ENCODE measurements around the gene FRMPD4. TPM values are rescaled to one million over a fixed set of nuclear protein-coding genes. Genes with fewer than 3 reads are reported as not detected.

The FRMPD4 gene
- total RNA-seq (under 1 TPM in 3 of 9 donors, not detected in 6; under 0.01 to 0.06 (median 0.04) TPM), polyA plus RNA-seq (under 1 TPM in 2 of 3 donors, not detected in 1; under 0.01 to 0.02 TPM)
- long read RNA-seq, donor 1, result 0 reads
- long read RNA-seq, donor 2, result 0 reads
- long read RNA-seq, donor 3, result 0 reads
- long read RNA-seq, donor 4, result 0 reads
- long read RNA-seq, donor 5, result 0 reads
- long read RNA-seq, donor 6, result 0 reads
- long read RNA-seq, donor 7, result 0 reads
- long read RNA-seq, donor 8, result 0 reads
- long read RNA-seq, donor 9, result 0 reads
- long read RNA-seq, donor 10, result 0 reads

- Histone ChIP-seq H3K4me3 (no peak within 1 kb of the TSS), H3K4me1 (replicated peaks in 1 of 2) (no peaks in the 10 kb centered on the region), H3K27me3 (peaks cover 19% of the 10 kb centered on the region), H3K9me3 (replicated peaks in 1 of 3) (no peaks in the 10 kb centered on the region), H3K27ac (no peak within 1 kb of the TSS), H3K36me3 (replicated peaks in 1 of 2) (no peaks in the 10 kb centered on the region)
- intact Hi-C loops (cut with DNase I), result no loop called here
- TF ChIP-seq, protein P1, sequence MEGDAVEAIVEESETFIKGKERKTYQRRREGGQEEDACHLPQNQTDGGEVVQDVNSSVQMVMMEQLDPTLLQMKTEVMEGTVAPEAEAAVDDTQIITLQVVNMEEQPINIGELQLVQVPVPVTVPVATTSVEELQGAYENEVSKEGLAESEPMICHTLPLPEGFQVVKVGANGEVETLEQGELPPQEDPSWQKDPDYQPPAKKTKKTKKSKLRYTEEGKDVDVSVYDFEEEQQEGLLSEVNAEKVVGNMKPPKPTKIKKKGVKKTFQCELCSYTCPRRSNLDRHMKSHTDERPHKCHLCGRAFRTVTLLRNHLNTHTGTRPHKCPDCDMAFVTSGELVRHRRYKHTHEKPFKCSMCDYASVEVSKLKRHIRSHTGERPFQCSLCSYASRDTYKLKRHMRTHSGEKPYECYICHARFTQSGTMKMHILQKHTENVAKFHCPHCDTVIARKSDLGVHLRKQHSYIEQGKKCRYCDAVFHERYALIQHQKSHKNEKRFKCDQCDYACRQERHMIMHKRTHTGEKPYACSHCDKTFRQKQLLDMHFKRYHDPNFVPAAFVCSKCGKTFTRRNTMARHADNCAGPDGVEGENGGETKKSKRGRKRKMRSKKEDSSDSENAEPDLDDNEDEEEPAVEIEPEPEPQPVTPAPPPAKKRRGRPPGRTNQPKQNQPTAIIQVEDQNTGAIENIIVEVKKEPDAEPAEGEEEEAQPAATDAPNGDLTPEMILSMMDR (IDR thresholded peaks at IDR 0.05), result no peak
- no peak for TF ChIP-seq POLR2A (IDR thresholded peaks at IDR 0.05)
- no peak for DNase-seq
- 4 to 30% (median 15%) methylated on average over 1 to 78 of the region's 80 CpGs for WGBS, 4 donors
Measured at GRCh38 chrX:12138361-12139313, at the start of gene FRMPD4. FRMPD4 (plus strand) TSS chrX:12138473; CDS start chrX:12138972, 499 bp downstream.

DNA sequence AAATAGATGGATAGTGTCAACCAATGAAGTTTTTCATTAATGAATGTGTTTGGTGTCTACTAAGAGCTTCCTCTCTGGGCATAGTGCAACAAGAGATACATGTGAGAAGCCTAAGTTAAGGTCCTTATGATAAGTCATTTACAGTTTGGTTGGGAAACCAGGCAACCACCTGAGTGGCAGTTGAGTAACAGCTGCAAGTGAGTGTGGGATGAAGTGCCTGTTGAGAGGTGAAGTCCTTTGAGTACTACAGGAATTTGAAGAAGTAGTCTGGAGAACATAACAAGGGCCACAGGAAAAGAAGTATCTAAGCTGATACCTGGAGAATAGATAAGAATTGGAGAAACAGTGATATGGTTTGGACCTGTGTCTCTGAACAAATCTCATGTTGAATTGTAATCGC lies 48.5 kb upstream of the FRMPD4 start:
- no peak for TF ChIP-seq POLR2A (IDR thresholded peaks at IDR 0.05)
- TF ChIP-seq, protein P1 (IDR thresholded peaks at IDR 0.05), result no peak
- Histone ChIP-seq H3K9me3 (replicated peaks in 1 of 3) (no peaks in the 10 kb centered on the region), H3K36me3 (replicated peaks in 1 of 2) (no peaks in the 10 kb centered on the region), H3K4me1 (replicated peaks in 1 of 2) (no peaks in the 10 kb centered on the region), H3K27ac (no peak overlapping the region), H3K27me3 (no peaks in the 10 kb centered on the region), H3K4me3 (no peak overlapping the region)
- 57 to 84% (median 69%) methylated on average over 1 of the region's 1 CpG for WGBS, 4 donors
- no peak for DNase-seq
- intact Hi-C loops (cut with DNase I), result no loop called here

DNA sequence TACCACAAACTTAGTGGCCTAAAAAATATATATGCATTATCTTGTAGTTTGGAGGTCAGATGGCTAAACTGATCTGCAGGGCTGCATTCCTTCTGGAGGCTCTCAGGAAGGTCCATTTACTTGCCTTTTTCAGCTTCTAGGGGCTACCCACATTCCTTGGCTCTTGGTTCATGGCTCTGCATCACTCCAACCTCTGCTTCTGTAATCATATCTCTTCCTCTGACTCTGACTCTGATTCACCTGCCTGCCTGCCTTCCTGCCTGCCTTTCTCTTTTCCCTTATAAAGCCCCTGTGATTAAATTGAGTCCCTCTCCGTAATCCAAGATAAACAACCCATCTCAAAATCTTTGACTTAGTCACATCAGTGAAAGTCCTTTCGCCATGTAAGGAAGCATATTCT lies 25.0 kb upstream of the FRMPD4 start:
- no peak overlapping the region for H3K27ac ChIP-seq
- WGBS, 4 donors, result 71 to 81% (median 74%) methylated on average over 2 of the region's 2 CpGs
- no peaks in the 10 kb centered on the region for H3K27me3 ChIP-seq
- H3K4me1 ChIP-seq (replicated peaks in 1 of 2), result no peaks in the 10 kb centered on the region
- intact Hi-C loops (cut with DNase I), result no loop called here
- no peak overlapping the region for H3K4me3 ChIP-seq
- no peak for DNase-seq
- TF ChIP-seq, protein P1 (IDR thresholded peaks at IDR 0.05), result no peak
- no peak for TF ChIP-seq POLR2A (IDR thresholded peaks at IDR 0.05)
- no peaks in the 10 kb centered on the region for H3K9me3 ChIP-seq (replicated peaks in 1 of 3)
- no peaks in the 10 kb centered on the region for H3K36me3 ChIP-seq (replicated peaks in 1 of 2)

GRCh38 chrX:12115377-12115776 lies 22.9 kb upstream of the FRMPD4 start:
- H3K27me3 ChIP-seq, result no peaks in the 10 kb centered on the region
- WGBS, 4 donors, result 22 to 54% (median 50%) methylated on average over 2 of the region's 2 CpGs
- H3K4me1 ChIP-seq (replicated peaks in 1 of 2), result no peaks in the 10 kb centered on the region
- no peaks in the 10 kb centered on the region for H3K9me3 ChIP-seq (replicated peaks in 1 of 3)
- TF ChIP-seq, protein P1 (IDR thresholded peaks at IDR 0.05), result no peak
- TF ChIP-seq POLR2A (IDR thresholded peaks at IDR 0.05), result no peak
- DNase-seq, result no peak
- H3K27ac ChIP-seq, result no peak overlapping the region
- H3K4me3 ChIP-seq, result no peak overlapping the region
- H3K36me3 ChIP-seq (replicated peaks in 1 of 2), result no peaks in the 10 kb centered on the region
- intact Hi-C loops (cut with DNase I), result no loop called here

Data from adrenal gland (tissue), 19 donors.